Fibroblast of the conjunctiva (primary cell): ENCODE measurements around the gene BIRC5.
"Not testable (repeated sequence)": the region's sequence is repeated elsewhere in the genome, so short reads cannot be mapped to it uniquely, and the experiment has no call there.

Experiments used
- DNase-seq: peaks from one replicate; pipeline ENCODE4 v3.0.0-alpha.2; 2010; ENCODE audit warnings: low read depth

Gene BIRC5

GRCh38 chr17:78225088-78225865 is 11.2 kb downstream of the BIRC5 start:
- no peak for DNase-seq

GRCh38 chr17:78226055-78226758 is 12.2 kb downstream of the BIRC5 start:
- no peak for DNase-seq

GRCh38 chr17:78226759-78227454 is 12.9 kb downstream of the BIRC5 start:
- no peak for DNase-seq

GRCh38 chr17:78227455-78227916 is 13.4 kb downstream of the BIRC5 start:
- no peak for DNase-seq

GRCh38 chr17:78228176-78228575 is 14.1 kb downstream of the BIRC5 start:
- no peak for DNase-seq

- DNase-seq = no peak
Observed at GRCh38 chr17:78230252-78230962, 16.4 kb downstream of the BIRC5 start.

GRCh38 chr17:78230996-78231935 is 17.2 kb downstream of the BIRC5 start, which contains the start of gene TMEM235:
TSS of gene TMEM235 (plus strand) at chr17:78231631. CDS start at chr17:78232024, 393 bp downstream.
- DNase-seq = no peak

GRCh38 chr17:78231991-78232858 is 18.2 kb downstream of the BIRC5 start:
- no peak for DNase-seq

GRCh38 chr17:78232859-78233173 is 18.8 kb downstream of the BIRC5 start:
- no peak for DNase-seq

- DNase-seq = no peak
Observed at GRCh38 chr17:78233678-78234077, 19.6 kb downstream of the BIRC5 start.

GRCh38 chr17:78234261-78234865 is 20.3 kb downstream of the BIRC5 start:
- no peak for DNase-seq

- DNase-seq = not testable (repeated sequence)
Observed at GRCh38 chr17:78235022-78235421, 21.0 kb downstream of the BIRC5 start.

GRCh38 chr17:78235885-78236284 is 21.8 kb downstream of the BIRC5 start:
- DNase-seq = no peak

- DNase-seq = no peak
Observed at GRCh38 chr17:78236362-78237127, 22.5 kb downstream of the BIRC5 start.

- DNase-seq = no peak
Observed at GRCh38 chr17:78237401-78238012, 23.5 kb downstream of the BIRC5 start.

- DNase-seq = no peak
Observed at GRCh38 chr17:78238823-78239488, 24.9 kb downstream of the BIRC5 start.

- no peak for DNase-seq
Observed at GRCh38 chr17:78239489-78239931, 25.5 kb downstream of the BIRC5 start.
